Stimulated activated CD4-positive, alpha-beta T cell treated with anti-CD3 and anti-CD28 coated beads, TNF-alpha, amount 100 ng/mL, for 24 hours (primary cell): Measurements from ENCODE around the gene ZDHHC1.
"Not testable (repeated sequence)": the region's sequence is repeated elsewhere in the genome, so short reads cannot be mapped to it uniquely, and the experiment has no call there.

ENCODE experiments used
- DNase-seq, 3 experiments: peaks; one replicate each; pipeline ENCODE4 v3.0.0-alpha.2; 2020; ENCODE audit warnings: low read depth in 3 of 3

ZDHHC1 gene

GRCh38 chr16:67361038-67361437 is 55.2 kb downstream of the ZDHHC1 start:
- no peak for DNase-seq

DNA sequence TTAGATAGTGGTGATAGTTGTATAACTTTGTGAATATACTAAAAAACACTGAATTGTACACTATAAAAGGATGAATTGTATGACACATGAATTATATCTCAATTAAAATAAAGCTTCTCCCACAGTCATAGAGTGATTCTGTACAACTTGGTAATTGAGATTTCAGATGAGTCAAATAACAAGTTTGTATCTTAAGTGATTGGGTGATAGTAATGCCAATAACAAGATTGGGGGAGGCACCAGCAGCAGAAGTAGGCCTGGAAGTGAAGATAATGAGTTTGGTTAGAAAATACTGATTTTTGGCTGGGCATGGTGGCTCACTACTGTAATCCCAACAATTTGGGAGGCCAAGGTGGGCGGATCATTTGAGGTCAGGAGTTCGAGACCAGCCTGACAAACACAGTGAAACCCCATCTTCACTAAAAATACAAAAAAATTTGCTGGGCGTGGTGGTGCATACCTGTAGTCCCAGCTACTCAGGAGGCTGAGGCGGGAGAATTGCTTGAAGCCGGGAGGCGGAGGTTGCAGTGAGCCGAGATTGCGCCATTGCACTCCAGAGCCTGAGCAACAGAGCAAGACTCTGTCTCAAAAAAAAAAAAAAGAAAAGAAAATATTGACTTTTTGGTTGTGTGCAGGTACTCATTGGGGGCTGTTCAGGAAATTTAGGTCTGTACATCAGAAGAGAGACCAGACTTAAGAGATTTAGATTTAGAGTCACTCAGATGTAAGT is 56.6 kb downstream of the ZDHHC1 start:
- not testable (repeated sequence) for DNase-seq

- no peak for DNase-seq
These were observed 58.7 kb downstream of the ZDHHC1 start for GRCh38 chr16:67357561-67357960.

- DNase-seq, result no peak
These were observed 59.9 kb downstream of the ZDHHC1 start for GRCh38 chr16:67356396-67356795.

GRCh38 chr16:67352463-67352862 is 63.8 kb downstream of the ZDHHC1 start:
- not testable (repeated sequence) for DNase-seq

DNA sequence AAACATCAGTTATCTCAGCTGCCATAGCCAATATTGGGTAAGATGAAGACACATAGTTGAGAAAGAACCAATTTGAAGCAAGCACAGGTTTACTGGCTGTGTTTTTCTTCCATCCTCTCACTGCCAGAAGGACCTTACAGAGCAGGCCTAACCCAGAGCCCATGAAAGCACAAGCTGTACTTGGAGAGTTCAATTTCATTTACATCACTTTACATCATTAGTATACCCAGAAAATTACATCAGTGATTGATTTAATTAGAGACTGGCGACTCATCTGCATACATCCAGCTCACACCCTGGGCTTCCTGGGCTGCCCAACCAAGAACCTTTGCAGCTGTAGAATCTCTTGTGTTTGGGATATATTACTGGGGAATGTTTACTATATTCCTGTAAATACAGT is 66.0 kb downstream of the ZDHHC1 start:
- DNase-seq, result no peak

- DNase-seq, result no peak
These were observed 67.1 kb downstream of the ZDHHC1 start for GRCh38 chr16:67349172-67349571.

GRCh38 chr16:67346341-67346740 is 69.9 kb downstream of the ZDHHC1 start:
- DNase-seq, result no peak

DNA sequence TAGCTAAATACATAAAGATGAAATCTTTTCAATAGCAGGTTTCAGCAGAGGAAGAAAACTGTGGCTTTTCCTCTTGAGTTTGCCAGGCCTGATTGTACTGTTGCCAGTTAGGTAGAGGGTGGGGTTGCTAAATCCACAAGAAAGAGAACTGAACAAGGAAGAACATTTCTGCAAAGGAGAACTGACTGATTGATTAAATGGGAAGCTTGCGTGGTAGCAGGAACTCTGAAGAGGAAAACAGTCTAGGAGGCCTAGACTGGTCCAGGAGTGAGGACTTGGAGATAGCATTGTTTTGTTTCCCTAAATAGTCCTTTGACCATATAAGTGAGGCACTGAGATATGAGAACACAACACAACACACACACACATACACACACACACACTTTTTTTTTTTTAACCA is 70.9 kb downstream of the ZDHHC1 start:
- DNase-seq, result no peak
